GM23338 (cell line): Measurements from ENCODE around the gene TMEM117. TPM values are rescaled to one million over a fixed set of nuclear protein-coding genes. Genes with fewer than 3 reads are reported as not detected.
"Not testable (repeated sequence)": the region's sequence is repeated elsewhere in the genome, so short reads cannot be mapped to it uniquely, and the experiment has no call there.

Source experiments
- ATAC-seq: fragments of 200-7000 bp; cut with Tn5 transposase; 3 replicates; pipeline ENCODE4 v1.9.1; 2020
- DNase-seq: peaks from one replicate; pipeline ENCODE4 v3.0.0-alpha.2; 2015; ENCODE audit warnings: low spot score
- H2AFZ ChIP-seq: fragments of 200-600 bp; sonication (generic); 2 replicates; pipeline ENCODE4 v1.8.0; 2016; ENCODE audit warnings: antibody characterized with exemption, mild to moderate bottlenecking, moderate library complexity
- H3F3A ChIP-seq: fragments of 200-600 bp; sonication (generic); replicated peaks from 2 replicates; pipeline ENCODE4 v1.8.0; 2017; ENCODE audit warnings: antibody characterized with exemption, mixed run types, low read depth
- H3K27ac ChIP-seq: fragments of 200-600 bp; sonication (generic); 2 replicates; pipeline ENCODE4 v1.6.1; 2016; ENCODE audit warnings: low read depth
- H3K27me3 ChIP-seq: fragments of 200-600 bp; sonication (generic); 2 replicates; pipeline ENCODE4 v1.8.0; 2016; ENCODE audit warnings: mild to moderate bottlenecking, mixed run types, moderate library complexity; ENCODE audit not compliant: insufficient read depth
- H3K36me3 ChIP-seq: fragments of 200-600 bp; sonication (generic); 2 replicates; pipeline ENCODE4 v1.8.0; 2016; ENCODE audit warnings: mild to moderate bottlenecking; ENCODE audit not compliant: insufficient read depth
- H3K4me1 ChIP-seq: fragments of 200-600 bp; sonication (generic); 2 replicates; pipeline ENCODE4 v1.8.0; 2016; ENCODE audit warnings: mild to moderate bottlenecking, moderate library complexity; ENCODE audit not compliant: insufficient read depth
- H3K4me2 ChIP-seq: fragments of 200-600 bp; sonication (generic); 2 replicates; pipeline ENCODE4 v1.7.1; 2017; ENCODE audit warnings: mixed run types
- H3K4me3 ChIP-seq: fragments of 200-600 bp; sonication (generic); 2 replicates; pipeline ENCODE4 v1.6.1; 2016; ENCODE audit warnings: mixed run types
- H3K79me2 ChIP-seq: fragments of 200-600 bp; sonication (generic); replicated peaks from 2 replicates; pipeline ENCODE4 v1.8.0; 2017; ENCODE audit warnings: mild to moderate bottlenecking; ENCODE audit not compliant: insufficient read depth
- H3K9me2 ChIP-seq: fragments of 200-600 bp; sonication (generic); 2 replicates; pipeline ENCODE4 v1.8.0; 2017; ENCODE audit not compliant: insufficient read depth
- H4K20me1 ChIP-seq: fragments of 200-600 bp; sonication (generic); replicated peaks from 2 replicates; pipeline ENCODE4 v1.8.0; 2017; ENCODE audit warnings: mild to moderate bottlenecking; ENCODE audit not compliant: insufficient read depth
- H3K27ac Mint-ChIP-seq: 2 replicates; pipeline ENCODE4 v1.8.0; 2020; ENCODE audit warnings: inconsistent platforms, mild to moderate bottlenecking, moderate library complexity, mixed read lengths
- H3K27me3 Mint-ChIP-seq: 3 replicates; pipeline ENCODE4 v1.8.0; 2022; ENCODE audit warnings: low read depth, mild to moderate bottlenecking, moderate library complexity, mixed read lengths, inconsistent platforms; ENCODE audit not compliant: insufficient read depth, poor library complexity
- H3K36me3 Mint-ChIP-seq: 3 replicates; pipeline ENCODE4 v1.8.0; 2021; ENCODE audit warnings: low read depth, mild to moderate bottlenecking, inconsistent platforms, moderate library complexity, mixed read lengths
- H3K4me1 Mint-ChIP-seq: 3 replicates; pipeline ENCODE4 v1.8.0; 2020; ENCODE audit warnings: mild to moderate bottlenecking, inconsistent platforms, mixed read lengths
- H3K4me3 Mint-ChIP-seq: 3 replicates; pipeline ENCODE4 v1.8.0; 2021; ENCODE audit warnings: moderate library complexity, mild to moderate bottlenecking, inconsistent platforms, mixed read lengths
- H3K9me3 Mint-ChIP-seq: 3 replicates; pipeline ENCODE4 v1.8.0; 2020; ENCODE audit warnings: moderate library complexity, mild to moderate bottlenecking, inconsistent platforms, mixed read lengths
- CREB1 ChIP-seq: fragments of 250-450 bp; sonication (Bioruptor Pico); IDR thresholded peaks from 2 replicates; pipeline ENCODE4 v1.5.0; 2020; ENCODE audit warnings: low read depth, mild to moderate bottlenecking, moderate library complexity
- CTCF ChIP-seq, 2 experiments: fragments of 200-600 bp in 1 of 2; sonication (generic) in 1 of 2; conservative IDR thresholded peaks; 2 replicates each; pipeline versions ENCODE4 v1.5.1 to v1.6.1; 2016 to 2017; ENCODE audit warnings: antibody characterized with exemption in 2 of 2, low read depth in 2 of 2, mild to moderate bottlenecking in 2 of 2, moderate library complexity in 1 of 2
- EZH2 ChIP-seq: fragments of 200-600 bp; sonication (generic); IDR thresholded peaks from one replicate; pipeline ENCODE4 v1.8.0; 2017; ENCODE audit warnings: antibody characterized with exemption, mild to moderate bottlenecking, low read depth; ENCODE audit not compliant: unreplicated experiment
- EZH2phosphoT487 ChIP-seq: fragments of 200-600 bp; sonication (generic); IDR thresholded peaks from one replicate; pipeline ENCODE4 v1.8.1; 2018; ENCODE audit warnings: antibody characterized with exemption; ENCODE audit not compliant: unreplicated experiment
- JUNB ChIP-seq: IDR thresholded peaks from one replicate; pipeline ENCODE4 v1.6.1; 2016; ENCODE audit warnings: antibody characterized with exemption; ENCODE audit not compliant: unreplicated experiment
- NANOG ChIP-seq: IDR thresholded peaks from 2 replicates; pipeline ENCODE4 v1.6.1; 2016; ENCODE audit warnings: antibody characterized with exemption, borderline replicate concordance
- POLR2AphosphoS5 ChIP-seq: IDR thresholded peaks from 2 replicates; pipeline ENCODE4 v1.6.1; 2016; ENCODE audit warnings: antibody characterized with exemption, low read depth
- STAT1 ChIP-seq: IDR thresholded peaks from one replicate; pipeline ENCODE4 v1.6.1; 2016; ENCODE audit warnings: antibody characterized with exemption; ENCODE audit not compliant: unreplicated experiment
- ZNF114 ChIP-seq: fragments of 250-450 bp; sonication (Bioruptor Pico); IDR thresholded peaks from 2 replicates; pipeline ENCODE4 v1.5.0; 2020; ENCODE audit warnings: mild to moderate bottlenecking, moderate library complexity
- ZNF331 ChIP-seq: fragments of 250-450 bp; sonication (Bioruptor Pico); IDR thresholded peaks from 2 replicates; pipeline ENCODE4 v1.5.0; 2020; ENCODE audit warnings: low read depth, mild to moderate bottlenecking, moderate library complexity
- polyA plus RNA-seq: library from polyadenylated mRNA; unstranded; fragments of >200 nt; fragmentation: Nextera tagmentation; extraction: Ambion mirVana; gene quantifications from 2 replicates; pipeline ENCODE4 v1.2.1, GENCODE V29; 2016
- total RNA-seq: library from RNA; depleted of rRNA; stranded (reverse); fragments of >200 nt; shearing (Covaris generic); gene quantifications from 2 replicates; pipeline ENCODE4 v1.2.3, GENCODE V29; 2014
- TF ChIP-seq, protein P1 (sequence below): IDR thresholded peaks from 2 replicates; pipeline ENCODE4 v1.6.1; 2016; ENCODE audit warnings: antibody characterized with exemption
- TF ChIP-seq, protein P2 (sequence below): IDR thresholded peaks from one replicate; pipeline ENCODE4 v1.6.1; 2018; ENCODE audit warnings: antibody characterized with exemption; ENCODE audit not compliant: unreplicated experiment

Gene TMEM117
- total and polyA plus RNA-seq, 2 experiments from 2014 or later: 0.94 to 1.6 TPM

DNA sequence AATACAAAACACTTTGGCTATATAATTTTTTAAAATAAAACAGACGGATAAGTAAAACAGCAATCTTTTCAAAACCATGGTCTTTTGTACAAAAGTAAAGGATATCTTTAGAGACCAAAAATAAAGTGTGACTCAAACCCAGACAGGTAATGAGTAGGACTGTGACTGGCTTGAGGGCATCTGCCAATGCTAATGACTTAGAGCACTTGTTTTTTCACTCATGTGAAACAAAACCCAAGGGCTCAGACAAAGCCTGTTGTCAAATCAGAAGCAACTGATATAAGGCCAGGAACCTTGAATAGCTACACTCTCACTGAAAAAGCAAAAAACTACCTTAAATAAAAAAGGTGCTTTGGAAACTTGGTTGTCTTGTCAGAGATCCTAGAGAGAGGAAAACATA lies 357.4 kb downstream of the TMEM117 start:
- Histone ChIP-seq H3K9me2 (no peaks in the 10 kb centered on the region), H4K20me1 (no peaks in the 10 kb centered on the region), H2AFZ (no peak overlapping the region), H3K4me3 (no peak overlapping the region), H3K27ac (no peak overlapping the region), H3K27me3 (no peaks in the 10 kb centered on the region), H3K4me1 (peaks cover 4% of the 10 kb centered on the region; the same call in 1 of the 2 replicates), H3K79me2 (no peaks in the 10 kb centered on the region), H3K4me2 (no peak overlapping the region), H3F3A (no peaks in the 10 kb centered on the region), H3K36me3 (no peaks in the 10 kb centered on the region)
- Mint-ChIP-seq H3K9me3 (no peaks in the 10 kb centered on the region), H3K4me3 (no peak overlapping the region), H3K27ac (no peak overlapping the region), H3K36me3 (no peaks in the 10 kb centered on the region), H3K4me1 (0 out of 3 replicates have a peak, but pooled peaks cover 4% of the 10 kb centered on the region), H3K27me3 (no peaks in the 10 kb centered on the region)
- ATAC-seq: no peak; the same call in 2 of the 3 replicates
- no peak for DNase-seq
- TF ChIP-seq, protein P1, sequence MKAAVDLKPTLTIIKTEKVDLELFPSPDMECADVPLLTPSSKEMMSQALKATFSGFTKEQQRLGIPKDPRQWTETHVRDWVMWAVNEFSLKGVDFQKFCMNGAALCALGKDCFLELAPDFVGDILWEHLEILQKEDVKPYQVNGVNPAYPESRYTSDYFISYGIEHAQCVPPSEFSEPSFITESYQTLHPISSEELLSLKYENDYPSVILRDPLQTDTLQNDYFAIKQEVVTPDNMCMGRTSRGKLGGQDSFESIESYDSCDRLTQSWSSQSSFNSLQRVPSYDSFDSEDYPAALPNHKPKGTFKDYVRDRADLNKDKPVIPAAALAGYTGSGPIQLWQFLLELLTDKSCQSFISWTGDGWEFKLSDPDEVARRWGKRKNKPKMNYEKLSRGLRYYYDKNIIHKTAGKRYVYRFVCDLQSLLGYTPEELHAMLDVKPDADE: no peak
- TF ChIP-seq STAT1 (no peak), POLR2AphosphoS5 (no peak), NANOG (no peak), ZNF114 (CRISPR knock-in tag) (no peak), EZH2phosphoT487 (no peak), JUNB (no peak), CTCF (conservative IDR thresholded peaks at IDR 0.05; ENCODE audit: low read depth in 2 of 2) (no peak), ZNF331 (CRISPR knock-in tag) (no peak), CREB1 (no peak), EZH2 (no peak)
- TF ChIP-seq, protein P2, sequence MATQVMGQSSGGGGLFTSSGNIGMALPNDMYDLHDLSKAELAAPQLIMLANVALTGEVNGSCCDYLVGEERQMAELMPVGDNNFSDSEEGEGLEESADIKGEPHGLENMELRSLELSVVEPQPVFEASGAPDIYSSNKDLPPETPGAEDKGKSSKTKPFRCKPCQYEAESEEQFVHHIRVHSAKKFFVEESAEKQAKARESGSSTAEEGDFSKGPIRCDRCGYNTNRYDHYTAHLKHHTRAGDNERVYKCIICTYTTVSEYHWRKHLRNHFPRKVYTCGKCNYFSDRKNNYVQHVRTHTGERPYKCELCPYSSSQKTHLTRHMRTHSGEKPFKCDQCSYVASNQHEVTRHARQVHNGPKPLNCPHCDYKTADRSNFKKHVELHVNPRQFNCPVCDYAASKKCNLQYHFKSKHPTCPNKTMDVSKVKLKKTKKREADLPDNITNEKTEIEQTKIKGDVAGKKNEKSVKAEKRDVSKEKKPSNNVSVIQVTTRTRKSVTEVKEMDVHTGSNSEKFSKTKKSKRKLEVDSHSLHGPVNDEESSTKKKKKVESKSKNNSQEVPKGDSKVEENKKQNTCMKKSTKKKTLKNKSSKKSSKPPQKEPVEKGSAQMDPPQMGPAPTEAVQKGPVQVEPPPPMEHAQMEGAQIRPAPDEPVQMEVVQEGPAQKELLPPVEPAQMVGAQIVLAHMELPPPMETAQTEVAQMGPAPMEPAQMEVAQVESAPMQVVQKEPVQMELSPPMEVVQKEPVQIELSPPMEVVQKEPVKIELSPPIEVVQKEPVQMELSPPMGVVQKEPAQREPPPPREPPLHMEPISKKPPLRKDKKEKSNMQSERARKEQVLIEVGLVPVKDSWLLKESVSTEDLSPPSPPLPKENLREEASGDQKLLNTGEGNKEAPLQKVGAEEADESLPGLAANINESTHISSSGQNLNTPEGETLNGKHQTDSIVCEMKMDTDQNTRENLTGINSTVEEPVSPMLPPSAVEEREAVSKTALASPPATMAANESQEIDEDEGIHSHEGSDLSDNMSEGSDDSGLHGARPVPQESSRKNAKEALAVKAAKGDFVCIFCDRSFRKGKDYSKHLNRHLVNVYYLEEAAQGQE: no peak

DNA sequence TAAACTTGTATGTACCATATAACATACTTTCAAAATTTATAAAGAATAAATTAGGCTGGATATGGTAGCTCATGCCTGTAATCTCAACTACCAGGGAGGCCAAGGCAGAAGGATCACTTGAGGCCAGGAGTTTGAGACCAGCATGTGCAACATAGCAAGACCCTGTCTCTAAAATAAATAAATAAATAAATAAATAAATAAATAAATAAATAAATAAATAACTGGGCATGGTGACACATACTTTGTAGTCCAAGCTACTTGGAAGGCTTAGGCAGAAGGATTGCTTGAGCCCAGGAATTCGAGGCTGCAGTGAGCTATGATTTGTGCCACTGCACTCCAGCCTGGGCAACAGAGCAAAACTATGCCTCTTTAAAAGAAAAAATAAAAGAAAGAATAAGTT lies 359.8 kb downstream of the TMEM117 start:
- not testable (repeated sequence) for DNase-seq, H3K9me2 ChIP-seq, H2AFZ ChIP-seq, H3K4me1 ChIP-seq, H3K79me2 ChIP-seq, H4K20me1 ChIP-seq, H3K27me3 Mint-ChIP-seq, H3K4me2 ChIP-seq, H3K9me3 Mint-ChIP-seq, H3K27ac Mint-ChIP-seq, H3K27me3 ChIP-seq, ATAC-seq, H3K27ac ChIP-seq, H3K4me1 Mint-ChIP-seq, H3K4me3 ChIP-seq, H3F3A ChIP-seq, H3K36me3 Mint-ChIP-seq, H3K4me3 Mint-ChIP-seq, H3K36me3 ChIP-seq
